MG63 (cell line): Measurements from ENCODE around the gene GLB1L2. TPM values are rescaled to one million over a fixed set of nuclear protein-coding genes. Genes with fewer than 3 reads are reported as not detected.

Experiments used
- DNase-seq: peaks from one replicate; pipeline ENCODE4 v3.0.0-alpha.2; 2020
- H3K27me3 ChIP-seq: fragments of 250-450 bp; sonication (Bioruptor Pico); 2 replicates; pipeline ENCODE4 v1.5.1; 2020; ENCODE audit warnings: mild to moderate bottlenecking, moderate library complexity
- H3K36me3 ChIP-seq: fragments of 250-450 bp; sonication (Bioruptor Pico); 2 replicates; pipeline ENCODE4 v1.5.1; 2020; ENCODE audit warnings: mild to moderate bottlenecking, moderate library complexity
- H3K4me3 ChIP-seq: fragments of 250-450 bp; sonication (Bioruptor Pico); 2 replicates; pipeline ENCODE4 v1.5.1; 2020; ENCODE audit warnings: mild to moderate bottlenecking, moderate library complexity
- H3K9me3 ChIP-seq: fragments of 250-450 bp; sonication (Bioruptor Pico); 2 replicates; pipeline ENCODE4 v1.5.1; 2020; ENCODE audit warnings: mild to moderate bottlenecking, moderate library complexity
- total RNA-seq: library from RNA; depleted of rRNA; stranded (reverse); fragments of >200 nt; shearing (Covaris generic); gene quantifications from 2 replicates; pipeline ENCODE4 v1.2.3, GENCODE V29; 2014; ENCODE audit warnings: low replicate concordance

The GLB1L2 gene
- total RNA-seq, 1 experiment from 2014 or later, result 11.6 TPM

DNA sequence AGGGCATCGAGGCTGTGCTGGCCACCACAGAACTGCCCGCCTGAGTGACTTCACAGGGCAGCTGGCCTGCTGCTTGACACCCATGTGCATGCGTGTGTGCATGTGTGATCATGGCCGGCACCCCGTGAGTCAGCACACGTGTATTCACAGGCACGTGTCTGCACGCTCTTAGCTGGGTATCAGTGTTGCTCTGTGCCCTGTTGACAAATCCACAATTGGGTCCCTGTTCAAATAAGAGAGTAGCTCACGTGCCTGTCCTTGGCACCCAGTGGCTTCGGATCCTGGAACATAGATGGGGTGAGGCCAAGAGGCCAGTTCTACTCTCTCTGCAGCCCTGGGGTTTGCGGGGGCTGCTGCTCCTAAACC, 66.3 kb downstream of the GLB1L2 start:
- Histone ChIP-seq H3K4me3 (no peak overlapping the region), H3K9me3 (no peaks in the 10 kb centered on the region), H3K36me3 (no peaks in the 10 kb centered on the region), H3K27me3 (peaks cover 10% of the 10 kb centered on the region; the same call in 1 of the 2 replicates)
- no peak for DNase-seq

DNA sequence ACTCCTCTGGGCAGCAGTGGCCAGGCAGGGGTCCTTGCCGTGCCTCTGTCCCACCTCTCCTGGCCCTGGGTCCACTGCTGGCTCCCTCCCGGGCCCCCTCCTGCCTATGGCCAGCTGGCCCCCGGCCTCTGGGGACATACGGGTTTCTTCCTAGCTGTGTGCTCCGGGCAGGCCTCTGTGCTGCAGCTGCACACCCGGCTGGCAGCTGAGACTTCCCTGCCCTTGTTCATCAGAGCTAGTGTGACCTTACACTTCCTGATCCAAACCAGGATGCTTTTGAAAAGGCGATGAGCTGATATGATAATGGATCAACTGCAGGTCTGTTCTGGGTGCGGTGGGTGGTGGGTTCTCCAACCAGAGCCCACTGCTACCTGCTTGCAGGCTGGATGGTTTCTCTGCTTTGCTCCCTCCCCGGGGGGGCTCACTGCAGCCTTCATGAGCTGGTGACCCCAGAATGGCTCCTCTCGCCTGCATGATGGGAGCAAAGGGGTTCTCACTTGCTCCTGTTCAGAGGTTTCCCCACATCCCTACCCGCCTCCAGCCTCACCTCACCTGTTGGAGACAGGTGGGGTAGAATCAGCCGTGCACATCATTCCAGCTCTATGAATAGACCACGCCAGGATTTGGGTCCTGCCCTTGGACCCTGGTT, 67.0 kb downstream of the GLB1L2 start:
- H3K36me3 ChIP-seq, result no peaks in the 10 kb centered on the region
- DNase-seq, result no peak
- peaks cover 10% of the 10 kb centered on the region; the same call in 1 of the 2 replicates for H3K27me3 ChIP-seq
- H3K9me3 ChIP-seq, result no peaks in the 10 kb centered on the region
- no peak overlapping the region for H3K4me3 ChIP-seq

DNA sequence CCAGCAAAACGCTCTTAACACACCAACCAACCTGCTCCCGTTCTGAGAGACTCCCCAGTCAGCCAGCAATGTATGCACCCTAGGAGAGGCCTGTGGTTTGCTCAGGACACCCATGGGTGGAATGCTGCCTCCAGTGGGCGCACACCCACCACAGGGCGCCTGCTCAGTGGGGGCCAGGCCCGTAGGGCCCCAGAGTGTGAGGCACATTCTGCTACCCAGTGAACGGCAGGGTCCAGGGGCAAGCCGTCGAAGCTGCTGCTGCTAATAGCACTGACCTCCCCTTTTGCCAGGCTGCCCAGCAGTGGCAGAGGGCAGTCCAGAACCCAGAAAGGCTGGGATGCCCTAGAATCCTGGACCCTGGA, 67.5 kb downstream of the GLB1L2 start:
- Histone ChIP-seq H3K36me3 (no peaks in the 10 kb centered on the region), H3K27me3 (peaks cover 10% of the 10 kb centered on the region; the same call in 1 of the 2 replicates), H3K4me3 (no peak overlapping the region), H3K9me3 (no peaks in the 10 kb centered on the region)
- no peak for DNase-seq

DNA sequence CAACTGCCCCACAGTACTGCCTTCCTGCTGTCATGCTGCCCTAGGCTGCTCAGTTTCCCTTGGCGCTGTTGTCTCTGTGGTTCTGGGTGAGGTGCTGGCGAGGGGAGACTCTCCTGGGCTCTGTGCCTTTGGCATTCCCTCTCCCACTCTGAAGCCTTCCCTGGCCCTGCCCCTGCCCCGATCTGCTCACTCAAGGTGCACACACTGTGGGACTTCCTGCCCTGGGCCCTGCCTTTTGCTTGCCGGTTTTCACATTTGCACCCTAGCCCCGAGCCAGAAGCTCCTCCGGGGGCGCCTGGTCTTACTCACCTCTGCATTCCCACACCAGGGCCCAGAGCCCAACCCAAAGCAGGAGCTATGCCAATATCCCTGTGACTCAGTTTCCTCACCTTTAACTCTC, 68.2 kb downstream of the GLB1L2 start:
- Histone ChIP-seq H3K36me3 (no peaks in the 10 kb centered on the region), H3K27me3 (peaks cover 10% of the 10 kb centered on the region; the same call in 1 of the 2 replicates), H3K9me3 (no peaks in the 10 kb centered on the region), H3K4me3 (no peak overlapping the region)
- DNase-seq, result no peak

- no peak overlapping the region for H3K4me3 ChIP-seq
- no peaks in the 10 kb centered on the region for H3K36me3 ChIP-seq
- no peaks in the 10 kb centered on the region for H3K9me3 ChIP-seq
- no peak for DNase-seq
- peaks cover 10% of the 10 kb centered on the region; the same call in 1 of the 2 replicates for H3K27me3 ChIP-seq
These were observed 70.3 kb downstream of the GLB1L2 start for GRCh38 chr11:134401825-134402809.

DNA sequence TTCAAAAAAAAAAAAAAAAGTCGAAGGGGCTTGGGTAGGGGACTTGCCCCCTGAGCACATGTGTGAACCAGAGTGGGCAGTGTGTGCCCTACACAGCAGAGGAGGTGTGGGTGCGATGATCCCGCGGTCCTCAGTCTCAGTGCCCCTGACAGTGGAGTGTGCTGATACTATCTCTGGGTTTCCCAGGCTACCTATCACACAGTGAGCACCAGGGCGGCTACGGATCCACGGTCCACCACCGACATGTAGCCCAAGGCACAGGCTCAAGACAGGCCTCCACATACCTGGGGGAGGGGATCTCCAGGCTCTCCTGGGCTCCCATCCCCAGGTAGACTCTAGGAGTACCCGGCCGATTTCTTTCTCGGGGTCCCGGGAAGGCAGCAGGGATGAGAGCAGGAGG, 71.1 kb downstream of the GLB1L2 start:
- Histone ChIP-seq H3K36me3 (no peaks in the 10 kb centered on the region), H3K9me3 (no peaks in the 10 kb centered on the region), H3K4me3 (no peak overlapping the region), H3K27me3 (peaks cover 14% of the 10 kb centered on the region; the same call in 1 of the 2 replicates)
- no peak for DNase-seq

GRCh38 chr11:134404575-134405341, 73.0 kb downstream of the GLB1L2 start:
- DNase-seq, result no peak
- Histone ChIP-seq H3K4me3 (no peak overlapping the region), H3K27me3 (peaks cover 14% of the 10 kb centered on the region; the same call in 1 of the 2 replicates), H3K9me3 (no peaks in the 10 kb centered on the region), H3K36me3 (no peaks in the 10 kb centered on the region)

DNA sequence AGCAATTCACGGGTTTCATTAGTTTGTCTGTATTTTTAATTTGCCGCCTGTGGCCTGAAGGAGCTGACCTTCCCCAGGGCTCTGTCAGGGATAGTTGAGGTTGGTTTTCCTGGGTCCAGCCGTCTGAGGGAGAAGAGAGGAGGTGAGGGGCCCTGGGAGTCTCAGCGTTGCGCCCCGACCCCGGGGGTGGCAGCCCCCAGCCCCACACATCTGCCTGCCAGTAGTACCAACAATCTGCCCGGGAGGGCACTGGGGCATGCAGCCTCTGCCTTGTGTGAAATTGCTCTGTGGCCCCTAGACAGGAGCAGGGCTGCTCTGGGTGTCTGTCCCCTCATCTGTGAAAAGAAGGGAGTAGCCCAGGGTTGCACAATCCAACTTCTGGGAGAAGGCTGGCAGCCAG, 73.6 kb downstream of the GLB1L2 start:
- Histone ChIP-seq H3K27me3 (peaks cover 15% of the 10 kb centered on the region), H3K9me3 (no peaks in the 10 kb centered on the region), H3K36me3 (no peaks in the 10 kb centered on the region), H3K4me3 (no peak overlapping the region)
- DNase-seq, result no peak

DNA sequence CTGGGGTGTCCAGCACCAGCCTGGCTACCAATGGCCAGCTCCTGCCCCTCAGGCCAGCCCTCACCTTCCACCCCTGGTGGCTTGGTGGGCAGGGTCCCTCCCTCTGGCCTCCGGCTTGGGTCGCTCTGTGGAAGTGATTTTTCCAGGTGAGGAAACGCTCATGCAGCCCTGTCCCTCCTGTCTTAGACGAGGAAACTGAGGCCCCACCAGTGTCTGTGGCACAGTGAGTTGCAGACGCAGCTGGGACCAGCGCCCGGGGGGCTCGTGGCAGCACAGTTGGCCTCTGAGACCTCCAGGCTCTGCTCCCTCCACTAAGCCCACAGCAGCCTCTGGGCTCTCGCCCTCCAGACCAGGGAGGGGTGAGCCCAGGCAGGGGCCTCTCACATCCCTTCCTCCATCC, 74.1 kb downstream of the GLB1L2 start:
- no peak overlapping the region for H3K4me3 ChIP-seq
- H3K27me3 ChIP-seq, result peaks cover 15% of the 10 kb centered on the region
- no peaks in the 10 kb centered on the region for H3K36me3 ChIP-seq
- H3K9me3 ChIP-seq, result no peaks in the 10 kb centered on the region
- DNase-seq, result no peak

DNA sequence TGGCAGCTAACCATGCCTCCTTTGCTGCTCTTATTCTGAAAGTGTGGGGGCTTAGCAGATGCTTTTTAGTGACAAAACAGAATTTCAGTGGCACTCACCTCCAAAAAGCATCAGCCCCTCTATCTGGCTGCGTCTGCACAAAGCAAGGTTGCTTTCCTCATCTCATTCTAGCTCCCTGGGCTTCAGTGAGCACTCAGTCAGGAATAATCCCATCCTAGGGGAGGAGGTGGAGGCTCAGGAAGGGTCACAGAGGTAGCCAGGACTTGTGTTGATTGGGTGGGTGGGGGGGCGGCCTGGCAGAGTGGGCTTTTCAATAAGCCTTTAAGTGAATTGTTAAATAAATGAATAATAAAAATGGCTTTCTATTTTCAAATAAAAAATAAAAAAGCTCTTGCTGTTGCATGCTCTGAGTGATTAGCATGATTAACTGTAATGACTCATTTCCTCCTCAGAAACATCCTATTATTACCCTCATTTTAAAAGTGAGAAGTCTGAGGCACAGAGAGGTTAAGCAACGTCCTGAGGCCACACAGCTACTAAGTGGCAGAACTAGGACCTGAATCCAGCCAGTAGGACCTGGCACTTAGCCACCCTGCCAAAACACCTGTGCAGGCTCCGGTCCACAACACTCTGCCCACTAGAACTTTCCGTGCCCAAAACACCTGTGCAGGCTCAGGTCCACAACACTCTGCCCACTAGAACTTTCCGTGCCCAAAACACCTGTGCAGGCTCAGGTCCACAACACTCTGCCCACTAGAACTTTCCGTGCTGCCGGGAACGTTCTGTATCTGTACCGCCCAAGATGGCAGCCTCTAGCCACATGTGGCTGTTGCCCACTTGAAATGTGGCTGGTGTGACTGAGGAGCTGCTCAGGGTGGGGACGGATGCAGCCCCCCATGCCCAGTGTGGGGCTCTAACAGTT, 74.7 kb downstream of the GLB1L2 start:
- Histone ChIP-seq H3K9me3 (no peaks in the 10 kb centered on the region), H3K4me3 (no peak overlapping the region), H3K36me3 (no peaks in the 10 kb centered on the region), H3K27me3 (peaks cover 18% of the 10 kb centered on the region)
- DNase-seq, result no peak

DNA sequence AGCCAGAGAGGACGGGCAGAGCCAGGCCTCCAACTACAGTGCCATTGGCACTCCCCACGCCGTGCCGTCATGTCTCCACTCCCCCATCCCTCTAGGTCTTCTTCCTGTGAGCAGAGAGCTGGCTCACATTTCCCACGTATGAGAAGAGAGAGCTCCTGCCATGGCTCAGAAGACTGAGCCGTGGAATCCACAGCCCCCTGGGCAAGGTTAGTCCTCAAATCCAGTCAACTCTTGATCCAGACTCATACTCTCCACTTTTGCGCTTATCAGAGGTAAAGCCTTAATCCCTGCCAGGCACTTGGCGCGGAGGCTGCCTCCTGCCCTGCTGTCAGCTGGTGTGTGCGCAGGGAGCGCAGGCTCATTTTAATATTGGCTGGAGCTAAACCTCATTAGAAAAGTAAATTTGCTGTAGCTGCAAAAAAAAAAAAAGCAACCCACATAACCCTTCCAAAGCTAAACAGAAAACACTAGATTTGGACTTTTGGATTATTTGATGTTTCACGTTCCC, 75.6 kb downstream of the GLB1L2 start:
- no peak for DNase-seq
- Histone ChIP-seq H3K27me3 (peaks cover 18% of the 10 kb centered on the region), H3K4me3 (no peak overlapping the region), H3K36me3 (no peaks in the 10 kb centered on the region), H3K9me3 (no peaks in the 10 kb centered on the region)

- H3K36me3 ChIP-seq, result no peaks in the 10 kb centered on the region
- DNase-seq, result no peak
- no peaks in the 10 kb centered on the region for H3K9me3 ChIP-seq
- H3K27me3 ChIP-seq, result peaks cover 24% of the 10 kb centered on the region
- no peak overlapping the region for H3K4me3 ChIP-seq
These were observed 76.1 kb downstream of the GLB1L2 start for GRCh38 chr11:134407923-134408322.

DNA sequence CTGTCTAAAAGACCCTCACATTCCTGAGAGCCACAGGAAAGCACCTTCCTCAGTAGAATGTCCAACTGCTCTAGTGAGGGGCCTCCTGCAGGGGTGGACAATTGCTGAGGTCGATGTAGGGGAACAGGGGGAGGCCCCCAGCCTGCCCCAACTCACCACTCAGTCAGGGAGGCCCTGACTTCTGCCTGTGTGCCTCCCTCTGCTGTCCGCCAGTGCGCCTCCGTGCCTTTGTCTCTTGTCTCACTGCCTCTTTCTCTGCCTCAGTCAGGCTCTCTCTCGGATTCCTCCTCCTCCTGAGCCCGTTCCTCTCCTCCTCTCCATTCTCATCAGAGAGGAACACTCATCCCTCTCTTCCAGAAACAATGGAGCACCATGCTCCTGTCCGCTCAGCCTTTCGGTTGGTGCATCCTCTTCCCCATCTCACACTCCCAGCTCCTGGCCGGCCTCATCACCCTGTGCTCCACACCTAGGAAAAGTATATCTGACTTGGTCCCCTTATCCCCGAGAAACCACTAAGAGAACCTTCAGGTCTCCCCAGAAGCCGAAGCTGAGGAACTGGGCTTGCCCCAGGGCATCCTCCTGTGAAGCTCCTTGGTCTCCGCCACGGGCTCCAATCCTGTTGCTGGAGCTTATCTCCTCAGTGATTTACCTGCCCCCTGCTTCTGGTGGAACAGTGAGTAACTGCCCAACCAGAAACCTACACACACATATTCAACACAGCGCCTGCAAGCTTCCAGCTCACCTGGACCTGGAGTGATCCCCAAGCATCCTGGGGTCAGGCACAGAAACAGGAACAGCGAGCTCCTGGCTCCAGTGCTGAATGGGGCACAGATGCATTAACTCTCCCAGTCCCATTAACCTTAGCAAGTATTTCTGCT, 78.0 kb downstream of the GLB1L2 start:
- DNase-seq, result no peak
- no peak overlapping the region for H3K4me3 ChIP-seq
- H3K27me3 ChIP-seq, result peaks cover 39% of the 10 kb centered on the region
- no peaks in the 10 kb centered on the region for H3K36me3 ChIP-seq
- H3K9me3 ChIP-seq, result no peaks in the 10 kb centered on the region

DNA sequence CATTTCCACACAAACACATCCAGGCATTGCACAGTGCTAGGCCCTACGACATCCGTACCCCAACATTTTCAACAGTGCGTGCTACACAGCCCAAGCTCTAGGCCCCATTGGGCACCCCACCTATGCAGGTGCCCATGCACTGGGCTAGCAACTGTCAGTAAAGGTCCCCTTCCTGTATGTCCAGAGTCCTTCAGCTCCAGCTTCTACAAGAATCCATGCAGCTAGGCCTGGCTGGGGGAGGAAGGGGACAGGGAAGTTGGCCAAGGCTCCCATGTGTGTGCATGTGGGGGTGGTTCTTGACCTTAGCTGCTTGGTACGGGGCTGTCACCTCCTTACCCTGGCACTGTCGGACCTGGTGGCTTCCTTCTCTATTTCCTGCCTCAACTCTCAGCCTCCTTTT, 79.0 kb downstream of the GLB1L2 start:
- DNase-seq, result no peak
- no peaks in the 10 kb centered on the region for H3K36me3 ChIP-seq
- no peak overlapping the region for H3K4me3 ChIP-seq
- H3K9me3 ChIP-seq, result no peaks in the 10 kb centered on the region
- peaks cover 39% of the 10 kb centered on the region for H3K27me3 ChIP-seq
